HG03064 (cell line): ENCODE results near the gene FHOD3.

Source experiments
- ATAC-seq: cut with Tn5 transposase; IDR thresholded peaks from one replicate; pipeline ENCODE4 v1.9.1; 2021; ENCODE audit warnings: low read depth; ENCODE audit not compliant: unreplicated experiment

Gene FHOD3

GRCh38 chr18:36321658-36322407 is 24.3 kb downstream of the FHOD3 start:
- no peak for ATAC-seq

GRCh38 chr18:36322408-36322728 is 24.9 kb downstream of the FHOD3 start:
- no peak for ATAC-seq

GRCh38 chr18:36322734-36323133 is 25.2 kb downstream of the FHOD3 start:
- ATAC-seq, result no peak

GRCh38 chr18:36323421-36323820 is 25.9 kb downstream of the FHOD3 start:
- no peak for ATAC-seq

GRCh38 chr18:36325846-36326245 is 28.3 kb downstream of the FHOD3 start:
- no peak for ATAC-seq

GRCh38 chr18:36326771-36327170 is 29.3 kb downstream of the FHOD3 start:
- ATAC-seq, result no peak

GRCh38 chr18:36327352-36328316 is 30.1 kb downstream of the FHOD3 start:
- no peak for ATAC-seq

GRCh38 chr18:36328385-36328858 is 30.9 kb downstream of the FHOD3 start:
- ATAC-seq, result no peak

GRCh38 chr18:36328916-36329315 is 31.4 kb downstream of the FHOD3 start:
- no peak for ATAC-seq

GRCh38 chr18:36329684-36330434 is 32.3 kb downstream of the FHOD3 start:
- ATAC-seq, result no peak

- no peak for ATAC-seq
These were observed 33.0 kb downstream of the FHOD3 start for GRCh38 chr18:36330435-36331052.

- no peak for ATAC-seq
These were observed 34.0 kb downstream of the FHOD3 start for GRCh38 chr18:36331521-36331971.

- no peak for ATAC-seq
These were observed 35.9 kb downstream of the FHOD3 start for GRCh38 chr18:36333414-36333813.

GRCh38 chr18:36334798-36335197 is 37.3 kb downstream of the FHOD3 start:
- no peak for ATAC-seq

GRCh38 chr18:36335476-36336279 is 38.2 kb downstream of the FHOD3 start:
- no peak for ATAC-seq

GRCh38 chr18:36337679-36338402 is 40.3 kb downstream of the FHOD3 start:
- ATAC-seq, result no peak

GRCh38 chr18:36338403-36338933 is 41.0 kb downstream of the FHOD3 start:
- ATAC-seq, result no peak

- no peak for ATAC-seq
These were observed 42.7 kb downstream of the FHOD3 start for GRCh38 chr18:36340246-36340645.

- ATAC-seq, result no peak
These were observed 44.4 kb downstream of the FHOD3 start for GRCh38 chr18:36341944-36342343.
